B cell (primary cell): ENCODE data around the gene LPGAT1. TPM values are rescaled to one million over a fixed set of nuclear protein-coding genes. Genes with fewer than 3 reads are reported as not detected.

Source experiments
- ATAC-seq: fragments of 200-7000 bp; cut with Tn5 transposase; one replicate; pipeline ENCODE4 v1.10.0; 2021; ENCODE audit warnings: low read depth, mild to moderate bottlenecking, moderate number of reproducible peaks, moderate library complexity
- CTCF ChIA-PET: fragments of 350-600 bp; sonication (Branson Sonifier 250); formaldehyde crosslinking; loops from one replicate; lab custom pipeline; 2021; ENCODE audit warnings: antibody characterized with exemption, inconsistent platforms; lab: Charles Lee
- POLR2A ChIA-PET: fragments of 350-600 bp; sonication (Branson Sonifier 250); formaldehyde crosslinking; loops from one replicate; lab custom pipeline; 2021; ENCODE audit warnings: antibody characterized with exemption; lab: Charles Lee
- DNase-seq: peaks from one replicate; pipeline ENCODE4 v3.0.0; 2013
- H2AFZ ChIP-seq: 2 replicates; pipeline ENCODE4 v1.6.1; 2012; ENCODE audit warnings: mild to moderate bottlenecking, low read depth, low read length; ENCODE audit not compliant: insufficient read depth, poor library complexity, severe bottlenecking
- H3K27ac ChIP-seq, 2 donors: 1 replicate in 1 of 2; 2 replicates in 1 of 2; pipeline ENCODE4 v1.5.1; 2012 to 2013; ENCODE audit warnings: low read length in 2 of 2, mild to moderate bottlenecking in 2 of 2, moderate library complexity in 1 of 2
- H3K27me3 ChIP-seq, 4 experiments: fragments of 200-600 bp in 1 of 4; sonication (generic) in 1 of 4; replicated peaks in 1 of 4; 1 replicate in 2 of 4; 2 replicates in 2 of 4; pipeline versions ENCODE4 v1.6.1 to v1.7.0; 2013 to 2016; ENCODE audit warnings: low read length in 3 of 4, mild to moderate bottlenecking in 2 of 4, mixed read lengths in 1 of 4, moderate library complexity in 1 of 4; ENCODE audit not compliant: insufficient read depth in 4 of 4, control insufficient read depth in 3 of 4; ENCODE audit errors: control extremely low read depth in 1 of 4
- H3K36me3 ChIP-seq, 2 experiments: replicated peaks in 1 of 2; 1 replicate in 1 of 2; 2 replicates in 1 of 2; pipeline versions ENCODE4 v1.6.1 to v1.7.1; 2013; ENCODE audit warnings: low read length in 1 of 2; ENCODE audit not compliant: insufficient read depth in 2 of 2, control insufficient read depth in 1 of 2; ENCODE audit errors: control extremely low read depth in 1 of 2, extremely low read depth in 1 of 2
- H3K4me1 ChIP-seq, 2 donors: fragments of 200-600 bp in 1 of 2; sonication (generic) in 1 of 2; 1 replicate in 1 of 2; 2 replicates in 1 of 2; pipeline versions ENCODE4 v1.5.1 to v1.6.1; 2013 to 2017; ENCODE audit warnings: low read length in 2 of 2; ENCODE audit not compliant: control insufficient read depth in 2 of 2, insufficient read depth in 2 of 2
- H3K4me2 ChIP-seq: replicated peaks from 2 replicates; pipeline ENCODE3; 2012; ENCODE audit warnings: mild to moderate bottlenecking, low read depth, low read length; ENCODE audit not compliant: poor library complexity, severe bottlenecking
- H3K4me3 ChIP-seq, 5 experiments: fragments of 200-600 bp in 1 of 5; sonication (generic) in 1 of 5; 1 replicate in 3 of 5; 2 replicates in 2 of 5; pipeline versions ENCODE4 v1.5.1 to v1.7.0; 2011 to 2016; ENCODE audit warnings: low read length in 4 of 5, mild to moderate bottlenecking in 4 of 5, low read depth in 2 of 5, control low read depth in 1 of 5, moderate library complexity in 1 of 5; ENCODE audit not compliant: insufficient read depth in 1 of 5; ENCODE audit errors: control extremely low read depth in 1 of 5, extremely low read depth in 1 of 5
- H3K79me2 ChIP-seq: fragments of 200-600 bp; sonication (generic); one replicate; pipeline ENCODE4 v1.6.0; 2016; ENCODE audit warnings: low read length; ENCODE audit not compliant: control insufficient read depth, insufficient read depth
- H3K9ac ChIP-seq: fragments of 200-600 bp; sonication (generic); 2 replicates; pipeline ENCODE4 v1.6.1; 2017; ENCODE audit warnings: mild to moderate bottlenecking, low read length, moderate library complexity
- H3K9me3 ChIP-seq, 3 donors: one replicate each; pipeline versions ENCODE4 v1.6.1 to v1.7.1; 2013; ENCODE audit warnings: low read length in 2 of 3; ENCODE audit not compliant: control insufficient read depth in 2 of 3, insufficient read depth in 1 of 3; ENCODE audit errors: control extremely low read depth in 1 of 3
- H4K20me1 ChIP-seq: 2 replicates; pipeline ENCODE4 v1.6.0; 2012; ENCODE audit warnings: mild to moderate bottlenecking, low read length; ENCODE audit not compliant: insufficient read depth, control insufficient read depth, poor library complexity, severe bottlenecking
- H3K27ac Mint-ChIP-seq: one replicate; pipeline ENCODE4 v1.8.0; 2021; ENCODE audit warnings: mixed read lengths
- H3K27me3 Mint-ChIP-seq: one replicate; pipeline ENCODE4 v1.8.0; 2021; ENCODE audit warnings: mixed read lengths
- H3K4me1 Mint-ChIP-seq: one replicate; pipeline ENCODE4 v1.8.0; 2021; ENCODE audit warnings: mixed read lengths
- H3K4me3 Mint-ChIP-seq: one replicate; pipeline ENCODE4 v1.8.0; 2021; ENCODE audit warnings: mixed read lengths
- H3K9me3 Mint-ChIP-seq: one replicate; pipeline ENCODE4 v1.8.0; 2022; ENCODE audit warnings: mixed read lengths; ENCODE audit not compliant: insufficient read depth
- CTCF ChIP-seq: fragments of 200-600 bp; IDR thresholded peaks from one replicate; pipeline ENCODE4 v1.8.0; 2022; ENCODE audit warnings: antibody characterized with exemption, mild to moderate bottlenecking
- EZH2 ChIP-seq: IDR thresholded peaks from 2 replicates; pipeline ENCODE4 v1.6.1; 2012; ENCODE audit warnings: borderline replicate concordance, low read depth, mild to moderate bottlenecking, moderate library complexity, low read length; ENCODE audit not compliant: insufficient read depth, poor library complexity, severe bottlenecking
- WGBS: methylation state at CpG from one replicate; pipeline ENCODE4 v1.1.5; 2013; ENCODE audit warnings: missing lambda C conversion rate; ENCODE audit not compliant: insufficient coverage; 5-methylcytosine and 5-hydroxymethylcytosine counted together
- intact Hi-C: fragments of 100-400 bp; cut with micrococcal nuclease; formaldehyde crosslinking; loops from one replicate; pipeline ENCODE4 v1.10.0; 2022
- polyA plus RNA-seq: library from polyadenylated mRNA; depleted of rRNA; stranded (reverse); fragments of >200 nt; gene quantifications from 2 replicates; pipeline ENCODE4 v1.2.3, GENCODE V29; 2012
- total RNA-seq, 2 donors: library from RNA; stranded (reverse); fragments of 120-200 nt in 1 of 2; gene quantifications; 1 replicate in 1 of 2; 2 replicates in 1 of 2; pipeline versions ENCODE4 v1.2.3 to v1.2.4, GENCODE V29; 2013 to 2022

The LPGAT1 gene
- total and polyA plus RNA-seq, 2 donors (not counting 1 experiment from before 2014, with no cell fraction given), result 9.3 to 63.8 TPM

GRCh38 chr1:211736351-211736915 lies 94.1 kb downstream of the LPGAT1 start:
- Mint-ChIP-seq H3K9me3 (no peaks in the 10 kb centered on the region), H3K4me1 (peaks cover 19% of the 10 kb centered on the region), H3K4me3 (no peak overlapping the region), H3K27ac (no peak overlapping the region), H3K27me3 (peaks cover 8% of the 10 kb centered on the region)
- H2AFZ ChIP-seq, result no peak overlapping the region
- no peak for ATAC-seq
- ChIA-PET CTCF (no interaction called here), POLR2A (no interaction called here)
- H3K9me3 ChIP-seq, result no peaks in the 10 kb centered on the region
- intact Hi-C loops, result no loop called here
- no peak for DNase-seq
- H3K4me3 ChIP-seq, result no peak overlapping the region
- no peaks in the 10 kb centered on the region for H3K79me2 ChIP-seq
- no peaks in the 10 kb centered on the region for H3K27me3 ChIP-seq
- H3K4me2 ChIP-seq, result no peak overlapping the region
- H3K9ac ChIP-seq, result no peak overlapping the region
- 93% methylated on average over 8 of the region's 8 CpGs for WGBS
- H3K27ac ChIP-seq, result no peak overlapping the region
- H3K4me1 ChIP-seq, result peaks cover 7 to 21% of the 10 kb centered on the region in 2 donors
- no peaks in the 10 kb centered on the region for H4K20me1 ChIP-seq
- no peak for TF ChIP-seq EZH2
- no peak for TF ChIP-seq CTCF
- no peaks in the 10 kb centered on the region for H3K36me3 ChIP-seq

GRCh38 chr1:211735208-211736170 lies 95.1 kb downstream of the LPGAT1 start:
- Histone ChIP-seq H3K36me3 (no peaks in the 10 kb centered on the region), H3K4me3 (no peak overlapping the region), H3K4me2 (no peak overlapping the region), H2AFZ (no peak overlapping the region), H3K4me1 (peaks cover 7 to 21% of the 10 kb centered on the region in 2 donors), H3K79me2 (no peaks in the 10 kb centered on the region), H4K20me1 (no peaks in the 10 kb centered on the region), H3K9ac (no peak overlapping the region), H3K9me3 (no peaks in the 10 kb centered on the region), H3K27ac (no peak overlapping the region), H3K27me3 (no peaks in the 10 kb centered on the region)
- DNase-seq (no peak), ATAC-seq (no peak)
- Mint-ChIP-seq H3K4me3 (no peak overlapping the region), H3K27me3 (peaks cover 8% of the 10 kb centered on the region), H3K27ac (no peak overlapping the region), H3K4me1 (peaks cover 18% of the 10 kb centered on the region), H3K9me3 (no peaks in the 10 kb centered on the region)
- ChIA-PET POLR2A (no interaction called here), CTCF (no interaction called here)
- intact Hi-C loops, result no loop called here
- TF ChIP-seq EZH2, result no peak
- no peak for TF ChIP-seq CTCF
- 92% methylated on average over 18 of the region's 22 CpGs for whole genome bisulfite sequencing
